Prostate gland (tissue), 2 donors: ENCODE data around the gene TRIP4.

Source experiments
- CTCF ChIP-seq, 4 experiments: fragments of 200-600 bp in 2 of 4; fragments of 450-650 bp in 2 of 4; sonication (generic) in 2 of 4; IDR thresholded peaks; 1 replicate in 3 of 4; 2 replicates in 1 of 4; pipeline ENCODE4 v1.5.1; 2016 to 2019; ENCODE audit warnings: antibody characterized with exemption in 4 of 4, mild to moderate bottlenecking in 2 of 4, moderate library complexity in 2 of 4
- POLR2AphosphoS5 ChIP-seq: sonication (generic); formaldehyde crosslinking; IDR thresholded peaks from one replicate; pipeline ENCODE4 v1.6.1; 2017; ENCODE audit warnings: antibody characterized with exemption

GRCh38 chr15:64454282-64454681, 66.6 kb downstream of the TRIP4 start:
- TF ChIP-seq CTCF (IDR thresholded peaks at IDR 0.05) (no peak), POLR2AphosphoS5 (no peak)
